HepG2 (cell line): ENCODE data around the gene RASA2. TPM values are rescaled to one million over a fixed set of nuclear protein-coding genes. Genes with fewer than 3 reads are reported as not detected.

Source experiments
- ATAC-seq: fragments of 200-7000 bp; cut with Tn5 transposase; 3 replicates; pipeline ENCODE4 v1.9.1; 2020; ENCODE audit warnings: mild to moderate bottlenecking, moderate library complexity
- BruUV-seq: library from RNA; stranded (reverse); fragments of 400-500 nt; replicated peaks from 2 replicates; lab custom pipeline; 2021; lab: Mats Ljungman, UMichigan
- CTCF ChIA-PET: fragments of 300-600 bp; formaldehyde crosslinking; extraction: SDS; loops from one replicate; lab custom pipeline; 2021; ENCODE audit warnings: low total read pairs, inconsistent platforms, low intra/inter-chr PET ratio; lab: Yijun Ruan, JAX
- POLR2A ChIA-PET: fragments of 350-600 bp; sonication (Branson Sonifier 250); formaldehyde crosslinking; loops from one replicate; lab custom pipeline; 2020; ENCODE audit warnings: antibody characterized with exemption, inconsistent platforms; lab: Yijun Ruan, JAX
- DNase-seq: peaks from one replicate; pipeline ENCODE4 v3.0.0-alpha.2; 2015; ENCODE audit warnings: low spot score
- FAIRE-seq: peaks from 3 replicates; lab custom pipeline; 2011; peaks lifted over from hg19 to GRCh38; lab: Jason Lieb, UNC
- H2AFZ ChIP-seq: one replicate; pipeline ENCODE4 v1.6.1; 2011; ENCODE audit warnings: low read length, inconsistent platforms
- H3K27ac ChIP-seq: fragments of 300-600 bp; 3 replicates; pipeline ENCODE4 v1.8.0; 2011; ENCODE audit warnings: mixed run types, mild to moderate bottlenecking, mixed read lengths, low read length, inconsistent platforms; ENCODE audit not compliant: insufficient read depth; ENCODE audit errors: extremely low read length
- H3K27me3 ChIP-seq, 2 experiments: fragments of 200-600 bp in 1 of 2; 2 replicates in 1 of 2; 3 replicates in 1 of 2; pipeline versions ENCODE4 v1.6.0 to v1.8.0; 2011; ENCODE audit warnings: low read length in 2 of 2, mild to moderate bottlenecking in 2 of 2, moderate library complexity in 2 of 2, inconsistent platforms in 1 of 2; ENCODE audit not compliant: insufficient read depth in 2 of 2, control insufficient read depth in 1 of 2
- H3K36me3 ChIP-seq, 2 experiments: fragments of 200-600 bp in 1 of 2; replicated peaks in 1 of 2; 2 replicates in 1 of 2; 3 replicates in 1 of 2; pipeline versions ENCODE4 v1.5.1 to v1.8.0; 2011; ENCODE audit warnings: low read length in 2 of 2, inconsistent platforms in 1 of 2; ENCODE audit not compliant: insufficient read depth in 2 of 2, control insufficient read depth in 1 of 2
- H3K4me1 ChIP-seq: 2 replicates; pipeline ENCODE4 v1.5.1; 2012; ENCODE audit warnings: low read length, inconsistent platforms; ENCODE audit not compliant: insufficient read depth
- H3K4me2 ChIP-seq: 2 replicates; pipeline ENCODE4 v1.6.0; 2011; ENCODE audit warnings: low read depth, low read length, inconsistent platforms
- H3K4me3 ChIP-seq, 3 experiments: fragments of 200-600 bp in 1 of 3; sonication (generic), shearing (Covaris generic) in 1 of 3; replicated peaks in 1 of 3; 2 replicates each; pipeline ENCODE4 v1.5.1; 2011 to 2016; ENCODE audit warnings: low read length in 3 of 3, inconsistent platforms in 2 of 3, low read depth in 2 of 3, mild to moderate bottlenecking in 2 of 3, control low read depth in 1 of 3, mixed read lengths in 1 of 3; ENCODE audit not compliant: insufficient read depth in 1 of 3
- H3K79me2 ChIP-seq: one replicate; pipeline ENCODE4 v1.6.1; 2011; ENCODE audit warnings: low read length, inconsistent platforms; ENCODE audit not compliant: insufficient read depth
- H3K9ac ChIP-seq: 2 replicates; pipeline ENCODE4 v1.6.0; 2011; ENCODE audit warnings: mild to moderate bottlenecking, low read depth, low read length, inconsistent platforms; ENCODE audit not compliant: insufficient read depth
- H3K9me3 ChIP-seq: 2 replicates; pipeline ENCODE4 v1.5.1; 2012; ENCODE audit warnings: mild to moderate bottlenecking, low read length
- H4K20me1 ChIP-seq: 2 replicates; pipeline ENCODE4 v1.6.0; 2011; ENCODE audit warnings: inconsistent platforms, mild to moderate bottlenecking, low read length, moderate library complexity; ENCODE audit not compliant: insufficient read depth
- CBX5 ChIP-seq: sonication (generic); formaldehyde crosslinking; IDR thresholded peaks from 2 replicates; pipeline ENCODE4 v1.4.0; 2020; ENCODE audit warnings: missing genetic modification reagents, borderline replicate concordance
- CEBPB ChIP-seq: IDR thresholded peaks from 2 replicates; pipeline ENCODE4 v1.6.1; 2011; ENCODE audit warnings: low read depth, low read length, improper control_type of control experiment, borderline replicate concordance
- CEBPG ChIP-seq: IDR thresholded peaks from 2 replicates; pipeline ENCODE4 v1.6.1; 2016
- WGBS: methylation state at CpG from one replicate; pipeline ENCODE4 v1.1.6; 2017; ENCODE audit warnings: low lambda C conversion rate; 5-methylcytosine and 5-hydroxymethylcytosine counted together
- in situ Hi-C: cut with HindIII; loops from 2 replicates; pipeline ENCODE4 v1.10.0; 2017; ENCODE audit warnings: low pct_unique_long_range_greater_than_20kb; ENCODE audit not compliant: extremely low pct_ligation_motif_present
- intact Hi-C: fragments of 100-400 bp; cut with micrococcal nuclease; formaldehyde crosslinking; loops from one replicate; pipeline ENCODE4 v1.10.0; 2022; ENCODE audit not compliant: unreplicated experiment
- polyA plus RNA-seq, 8 experiments: library from polyadenylated mRNA; depleted of rRNA in 3 of 8; stranded (reverse) in 7 of 8; unstranded in 1 of 8; fragments of >200 nt; fragmentation: Illumina TruSeq in 4 of 8; extraction: Trizol in 4 of 8; gene quantifications; 2 replicates each; pipeline versions ENCODE4 v1.2.1 to v1.2.3, GENCODE V29; 2011 to 2016; ENCODE audit warnings: low read depth in 4 of 8, missing spikeins in 1 of 8, mixed read lengths in 1 of 8; ENCODE audit not compliant: insufficient read depth in 1 of 8
- total RNA-seq, 5 experiments: library from RNA; depleted of rRNA; stranded (reverse); fragments of >200 nt; fragmentation: Illumina TruSeq; extraction: Trizol; gene quantifications; 2 replicates each; pipeline ENCODE4 v1.2.3, GENCODE V29; 2016; ENCODE audit warnings: low read depth in 1 of 5
- TF ChIP-seq, protein P1 (sequence below): sonication (generic); formaldehyde crosslinking; IDR thresholded peaks from 2 replicates; pipeline ENCODE4 v1.5.0; 2020; ENCODE audit warnings: mild to moderate bottlenecking, missing genetic modification reagents, borderline replicate concordance

The RASA2 gene
- total and polyA plus RNA-seq, 2 of the 13 experiments (the other 11 are each of a cell fraction or from before 2014, with no cell fraction given) = 5.4 to 8.5 TPM

DNA sequence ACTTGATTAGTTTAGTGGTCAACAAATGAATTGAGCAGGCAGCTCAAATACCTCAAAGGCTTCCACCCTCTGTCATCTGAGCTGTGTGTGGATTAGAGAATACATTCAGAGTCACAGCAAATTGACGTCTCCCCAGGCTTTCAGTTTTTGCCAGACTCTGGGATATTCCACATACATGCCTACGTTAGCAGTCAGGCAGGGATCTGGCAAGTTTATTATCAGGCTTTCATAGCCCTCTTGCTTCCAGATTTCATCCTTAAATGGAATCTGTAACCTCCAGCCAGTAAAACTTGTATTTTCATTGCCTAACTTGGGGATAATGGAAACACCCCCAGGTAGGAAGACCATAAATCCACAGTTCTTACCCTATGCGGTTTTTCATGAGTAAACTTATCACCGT lies 115.9 kb downstream of the RASA2 start (continued):
- TF ChIP-seq CBX5 (CRISPR knock-in tag) = no peak

DNA sequence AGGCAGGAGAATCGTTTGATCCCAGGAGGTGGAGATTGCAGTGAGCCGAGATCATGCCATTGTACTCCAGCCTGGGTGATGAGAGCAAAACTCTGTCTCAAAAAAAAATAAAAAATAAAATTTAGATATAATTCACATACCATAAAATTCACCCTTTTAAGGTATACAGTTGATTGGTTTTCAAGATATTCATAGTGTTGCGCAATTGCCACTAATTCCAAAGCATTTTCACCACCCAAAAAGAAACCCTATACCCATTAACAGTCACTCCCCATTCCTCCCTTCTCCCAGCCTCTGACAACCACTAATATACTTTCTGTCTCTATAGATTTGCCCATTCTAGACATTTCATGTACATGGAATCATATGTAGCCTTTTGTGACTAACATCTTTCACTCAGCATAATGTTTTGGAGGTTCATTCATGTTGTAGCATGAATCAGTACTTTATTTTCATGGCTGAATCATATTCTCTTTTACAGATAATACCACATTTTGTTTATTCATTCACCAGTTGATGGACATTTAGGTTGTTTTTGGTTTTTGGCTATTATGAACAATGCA lies 116.7 kb downstream of the RASA2 start:
- POLR2A ChIA-PET = no interaction called here

More for the DNA sequence above, 116.7 kb downstream of the RASA2 start:
- DNase-seq (no peak), ATAC-seq (no peak), FAIRE-seq (no peak)
- no peak overlapping the region for H2AFZ ChIP-seq
- intact Hi-C loops = no loop called here
- no peak overlapping the region for H3K4me3 ChIP-seq
- H3K27ac ChIP-seq = no peak overlapping the region
- CTCF ChIA-PET = no interaction called here
- BruUV-seq = no TSS peak
- no peak overlapping the region for H3K9ac ChIP-seq
- H3K27me3 ChIP-seq = no peaks in the 10 kb centered on the region
- 99% methylated on average over 3 of the region's 3 CpGs for WGBS
- no peaks in the 10 kb centered on the region for H3K79me2 ChIP-seq
- no peaks in the 10 kb centered on the region for H4K20me1 ChIP-seq
- TF ChIP-seq CEBPB (peak; percentile 82; the same call in 1 of the 2 replicates), CEBPG (CRISPR knock-in tag) (peak; percentile 43; the same call in 1 of the 2 replicates)
- TF ChIP-seq, protein P1, sequence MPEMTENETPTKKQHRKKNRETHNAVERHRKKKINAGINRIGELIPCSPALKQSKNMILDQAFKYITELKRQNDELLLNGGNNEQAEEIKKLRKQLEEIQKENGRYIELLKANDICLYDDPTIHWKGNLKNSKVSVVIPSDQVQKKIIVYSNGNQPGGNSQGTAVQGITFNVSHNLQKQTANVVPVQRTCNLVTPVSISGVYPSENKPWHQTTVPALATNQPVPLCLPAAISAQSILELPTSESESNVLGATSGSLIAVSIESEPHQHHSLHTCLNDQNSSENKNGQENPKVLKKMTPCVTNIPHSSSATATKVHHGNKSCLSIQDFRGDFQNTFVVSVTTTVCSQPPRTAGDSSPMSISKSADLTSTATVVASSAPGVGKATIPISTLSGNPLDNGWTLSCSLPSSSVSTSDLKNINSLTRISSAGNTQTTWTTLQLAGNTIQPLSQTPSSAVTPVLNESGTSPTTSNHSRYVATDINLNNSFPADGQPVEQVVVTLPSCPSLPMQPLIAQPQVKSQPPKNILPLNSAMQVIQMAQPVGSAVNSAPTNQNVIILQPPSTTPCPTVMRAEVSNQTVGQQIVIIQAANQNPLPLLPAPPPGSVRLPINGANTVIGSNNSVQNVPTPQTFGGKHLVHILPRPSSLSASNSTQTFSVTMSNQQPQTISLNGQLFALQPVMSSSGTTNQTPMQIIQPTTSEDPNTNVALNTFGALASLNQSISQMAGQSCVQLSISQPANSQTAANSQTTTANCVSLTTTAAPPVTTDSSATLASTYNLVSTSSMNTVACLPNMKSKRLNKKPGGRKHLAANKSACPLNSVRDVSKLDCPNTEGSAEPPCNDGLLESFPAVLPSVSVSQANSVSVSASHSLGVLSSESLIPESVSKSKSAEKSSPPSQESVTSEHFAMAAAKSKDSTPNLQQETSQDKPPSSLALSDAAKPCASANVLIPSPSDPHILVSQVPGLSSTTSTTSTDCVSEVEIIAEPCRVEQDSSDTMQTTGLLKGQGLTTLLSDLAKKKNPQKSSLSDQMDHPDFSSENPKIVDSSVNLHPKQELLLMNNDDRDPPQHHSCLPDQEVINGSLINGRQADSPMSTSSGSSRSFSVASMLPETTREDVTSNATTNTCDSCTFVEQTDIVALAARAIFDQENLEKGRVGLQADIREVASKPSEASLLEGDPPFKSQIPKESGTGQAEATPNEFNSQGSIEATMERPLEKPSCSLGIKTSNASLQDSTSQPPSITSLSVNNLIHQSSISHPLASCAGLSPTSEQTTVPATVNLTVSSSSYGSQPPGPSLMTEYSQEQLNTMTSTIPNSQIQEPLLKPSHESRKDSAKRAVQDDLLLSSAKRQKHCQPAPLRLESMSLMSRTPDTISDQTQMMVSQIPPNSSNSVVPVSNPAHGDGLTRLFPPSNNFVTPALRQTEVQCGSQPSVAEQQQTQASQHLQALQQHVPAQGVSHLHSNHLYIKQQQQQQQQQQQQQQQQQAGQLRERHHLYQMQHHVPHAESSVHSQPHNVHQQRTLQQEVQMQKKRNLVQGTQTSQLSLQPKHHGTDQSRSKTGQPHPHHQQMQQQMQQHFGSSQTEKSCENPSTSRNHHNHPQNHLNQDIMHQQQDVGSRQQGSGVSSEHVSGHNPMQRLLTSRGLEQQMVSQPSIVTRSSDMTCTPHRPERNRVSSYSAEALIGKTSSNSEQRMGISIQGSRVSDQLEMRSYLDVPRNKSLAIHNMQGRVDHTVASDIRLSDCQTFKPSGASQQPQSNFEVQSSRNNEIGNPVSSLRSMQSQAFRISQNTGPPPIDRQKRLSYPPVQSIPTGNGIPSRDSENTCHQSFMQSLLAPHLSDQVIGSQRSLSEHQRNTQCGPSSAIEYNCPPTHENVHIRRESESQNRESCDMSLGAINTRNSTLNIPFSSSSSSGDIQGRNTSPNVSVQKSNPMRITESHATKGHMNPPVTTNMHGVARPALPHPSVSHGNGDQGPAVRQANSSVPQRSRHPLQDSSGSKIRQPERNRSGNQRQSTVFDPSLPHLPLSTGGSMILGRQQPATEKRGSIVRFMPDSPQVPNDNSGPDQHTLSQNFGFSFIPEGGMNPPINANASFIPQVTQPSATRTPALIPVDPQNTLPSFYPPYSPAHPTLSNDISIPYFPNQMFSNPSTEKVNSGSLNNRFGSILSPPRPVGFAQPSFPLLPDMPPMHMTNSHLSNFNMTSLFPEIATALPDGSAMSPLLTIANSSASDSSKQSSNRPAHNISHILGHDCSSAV (CRISPR knock-in tag) = no peak
- no peak overlapping the region for H3K4me2 ChIP-seq
- H3K9me3 ChIP-seq = no peaks in the 10 kb centered on the region
- H3K4me1 ChIP-seq = no peaks in the 10 kb centered on the region
- peaks cover 0 to 12% of the 10 kb centered on the region in 2 experiments; a peak in 2 of 5 replicates for H3K36me3 ChIP-seq
- in situ Hi-C loops = no loop called here
